Natural killer cell (primary cell): ENCODE measurements around the gene LY6G5C. TPM values are rescaled to one million over a fixed set of nuclear protein-coding genes. Genes with fewer than 3 reads are reported as not detected.

Source experiments
- ATAC-seq, 3 donors: fragments of 150-1000 bp in 2 of 3; fragments of 200-7000 bp in 1 of 3; cut with Tn5 transposase; 1 replicate in 1 of 3; 2 replicates in 2 of 3; pipeline ENCODE4 v1.10.0; 2021; ENCODE audit warnings: mild to moderate bottlenecking in 2 of 3, moderate library complexity in 2 of 3
- DNase-seq, 2 donors: peaks; one replicate each; pipeline versions ENCODE4 v3.0.0 to v3.0.0-alpha.2; 2013 to 2021; ENCODE audit warnings: mixed read lengths in 1 of 2
- H3K27ac ChIP-seq: one replicate; pipeline ENCODE4 v1.5.1; 2013; ENCODE audit warnings: mild to moderate bottlenecking, low read length
- H3K27me3 ChIP-seq: one replicate; pipeline ENCODE4 v1.6.1; 2013; ENCODE audit warnings: low read length; ENCODE audit not compliant: control insufficient read depth, insufficient read depth
- H3K36me3 ChIP-seq: one replicate; pipeline ENCODE4 v1.6.1; 2013; ENCODE audit warnings: low read length; ENCODE audit not compliant: control insufficient read depth, insufficient read depth
- H3K4me1 ChIP-seq: one replicate; pipeline ENCODE4 v1.6.1; 2013; ENCODE audit warnings: low read length; ENCODE audit not compliant: control insufficient read depth, insufficient read depth
- H3K4me3 ChIP-seq: one replicate; pipeline ENCODE4 v1.5.1; 2013; ENCODE audit warnings: low read length
- H3K9me3 ChIP-seq: one replicate; pipeline ENCODE4 v1.6.1; 2013; ENCODE audit warnings: low read length; ENCODE audit not compliant: control insufficient read depth, insufficient read depth
- H3K27ac Mint-ChIP-seq, 2 donors: one replicate each; pipeline ENCODE4 v1.8.0; 2022; ENCODE audit warnings: mild to moderate bottlenecking in 2 of 2, mixed read lengths in 2 of 2, moderate library complexity in 1 of 2
- H3K27me3 Mint-ChIP-seq, 2 donors: one replicate each; pipeline ENCODE4 v1.8.0; 2022; ENCODE audit warnings: low read depth in 2 of 2, mixed read lengths in 2 of 2
- H3K36me3 Mint-ChIP-seq: one replicate; pipeline ENCODE4 v1.8.0; 2022; ENCODE audit warnings: mixed read lengths
- H3K4me1 Mint-ChIP-seq, 2 donors: one replicate each; pipeline ENCODE4 v1.8.0; 2022; ENCODE audit warnings: mixed read lengths in 2 of 2
- H3K4me3 Mint-ChIP-seq: one replicate; pipeline ENCODE4 v1.8.0; 2022; ENCODE audit warnings: mild to moderate bottlenecking, moderate library complexity, mixed read lengths
- H3K9me3 Mint-ChIP-seq, 2 donors: one replicate each; pipeline ENCODE4 v1.8.0; 2022; ENCODE audit warnings: mixed read lengths in 2 of 2
- WGBS: methylation state at CpG from one replicate; pipeline ENCODE4 v1.1.7; 2013; ENCODE audit warnings: missing lambda C conversion rate; ENCODE audit not compliant: insufficient coverage; 5-methylcytosine and 5-hydroxymethylcytosine counted together
- intact Hi-C: fragments of 100-400 bp; cut with micrococcal nuclease; formaldehyde crosslinking; loops from one replicate; pipeline ENCODE4 v1.14.2; 2022
- total RNA-seq, 4 donors: library from RNA; stranded (reverse); fragments of 120-200 nt in 1 of 4; gene quantifications; one replicate each; pipeline versions ENCODE4 v1.2.3 to v1.2.4, GENCODE V29; 2013 to 2022
- TF ChIP-seq, protein P1 (sequence below): fragments of 200-600 bp; IDR thresholded peaks from one replicate; pipeline ENCODE4 v1.8.0; 2022; ENCODE audit warnings: antibody characterized with exemption

Gene LY6G5C
- total RNA-seq, 3 donors from 2014 or later (not counting 1 experiment from before 2014, with no cell fraction given), result 2.0 to 7.9 (median 2.7) TPM

DNA sequence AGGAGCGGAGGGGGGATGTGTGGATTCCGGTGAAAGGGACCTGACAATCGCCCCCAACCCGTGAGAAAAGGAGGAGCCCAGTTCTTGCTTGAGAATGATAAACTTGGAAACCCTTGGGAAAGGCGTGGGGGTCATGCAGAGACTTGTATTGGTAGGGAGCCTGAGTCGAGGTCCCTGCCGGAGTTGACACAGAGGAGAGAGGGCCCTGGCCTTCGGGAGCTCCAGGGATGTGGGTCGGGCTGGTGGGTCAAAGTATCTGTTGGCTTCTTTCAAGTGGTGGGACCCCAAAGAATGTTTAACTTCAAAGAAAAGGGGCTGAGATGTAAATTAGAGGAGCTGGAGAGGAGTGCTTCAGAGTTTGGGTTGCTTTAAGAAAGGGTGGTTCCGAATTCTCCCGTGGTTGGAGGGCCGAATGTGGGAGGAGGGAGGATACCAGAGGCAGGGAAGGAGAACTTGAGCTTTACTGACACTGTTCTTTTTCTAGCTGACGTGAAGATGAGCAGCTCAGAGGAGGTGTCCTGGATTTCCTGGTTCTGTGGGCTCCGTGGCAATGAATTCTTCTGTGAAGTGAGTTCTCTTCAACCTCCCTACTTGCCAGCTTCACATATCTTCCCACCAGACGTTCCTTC lies 14.4 kb downstream of the LY6G5C start:
- TF ChIP-seq, protein P1, sequence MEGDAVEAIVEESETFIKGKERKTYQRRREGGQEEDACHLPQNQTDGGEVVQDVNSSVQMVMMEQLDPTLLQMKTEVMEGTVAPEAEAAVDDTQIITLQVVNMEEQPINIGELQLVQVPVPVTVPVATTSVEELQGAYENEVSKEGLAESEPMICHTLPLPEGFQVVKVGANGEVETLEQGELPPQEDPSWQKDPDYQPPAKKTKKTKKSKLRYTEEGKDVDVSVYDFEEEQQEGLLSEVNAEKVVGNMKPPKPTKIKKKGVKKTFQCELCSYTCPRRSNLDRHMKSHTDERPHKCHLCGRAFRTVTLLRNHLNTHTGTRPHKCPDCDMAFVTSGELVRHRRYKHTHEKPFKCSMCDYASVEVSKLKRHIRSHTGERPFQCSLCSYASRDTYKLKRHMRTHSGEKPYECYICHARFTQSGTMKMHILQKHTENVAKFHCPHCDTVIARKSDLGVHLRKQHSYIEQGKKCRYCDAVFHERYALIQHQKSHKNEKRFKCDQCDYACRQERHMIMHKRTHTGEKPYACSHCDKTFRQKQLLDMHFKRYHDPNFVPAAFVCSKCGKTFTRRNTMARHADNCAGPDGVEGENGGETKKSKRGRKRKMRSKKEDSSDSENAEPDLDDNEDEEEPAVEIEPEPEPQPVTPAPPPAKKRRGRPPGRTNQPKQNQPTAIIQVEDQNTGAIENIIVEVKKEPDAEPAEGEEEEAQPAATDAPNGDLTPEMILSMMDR, result no peak
- WGBS, result 11% methylated on average over 15 of the region's 15 CpGs
- H3K27ac Mint-ChIP-seq, result peak overlapping the region; percentile 97 to 100
- peaks cover 32 to 48% of the 10 kb centered on the region in 2 donors for H3K4me1 Mint-ChIP-seq
- DNase-seq, result no peak
- peaks cover 36% of the 10 kb centered on the region for H3K4me1 ChIP-seq
- no peak for ATAC-seq
- peaks cover 56% of the 10 kb centered on the region for H3K36me3 ChIP-seq
- intact Hi-C loops, result loop anchor here (5.0 to 10.0 kb wide), 3 partner anchors 124 to 949 kb away; partner anchors contain the start of genes AGPAT1, DDX39B, MDC1 and RNF5
- H3K27ac ChIP-seq, result peak overlapping the region; percentile 78
- no peaks in the 10 kb centered on the region for H3K27me3 ChIP-seq
- no peaks in the 10 kb centered on the region for H3K27me3 Mint-ChIP-seq
- H3K4me3 Mint-ChIP-seq, result peak overlapping the region; percentile 96
- H3K36me3 Mint-ChIP-seq, result no peaks in the 10 kb centered on the region
- no peaks in the 10 kb centered on the region for H3K9me3 ChIP-seq
- no peaks in the 10 kb centered on the region for H3K9me3 Mint-ChIP-seq
- H3K4me3 ChIP-seq, result peak overlapping the region; percentile 67

DNA sequence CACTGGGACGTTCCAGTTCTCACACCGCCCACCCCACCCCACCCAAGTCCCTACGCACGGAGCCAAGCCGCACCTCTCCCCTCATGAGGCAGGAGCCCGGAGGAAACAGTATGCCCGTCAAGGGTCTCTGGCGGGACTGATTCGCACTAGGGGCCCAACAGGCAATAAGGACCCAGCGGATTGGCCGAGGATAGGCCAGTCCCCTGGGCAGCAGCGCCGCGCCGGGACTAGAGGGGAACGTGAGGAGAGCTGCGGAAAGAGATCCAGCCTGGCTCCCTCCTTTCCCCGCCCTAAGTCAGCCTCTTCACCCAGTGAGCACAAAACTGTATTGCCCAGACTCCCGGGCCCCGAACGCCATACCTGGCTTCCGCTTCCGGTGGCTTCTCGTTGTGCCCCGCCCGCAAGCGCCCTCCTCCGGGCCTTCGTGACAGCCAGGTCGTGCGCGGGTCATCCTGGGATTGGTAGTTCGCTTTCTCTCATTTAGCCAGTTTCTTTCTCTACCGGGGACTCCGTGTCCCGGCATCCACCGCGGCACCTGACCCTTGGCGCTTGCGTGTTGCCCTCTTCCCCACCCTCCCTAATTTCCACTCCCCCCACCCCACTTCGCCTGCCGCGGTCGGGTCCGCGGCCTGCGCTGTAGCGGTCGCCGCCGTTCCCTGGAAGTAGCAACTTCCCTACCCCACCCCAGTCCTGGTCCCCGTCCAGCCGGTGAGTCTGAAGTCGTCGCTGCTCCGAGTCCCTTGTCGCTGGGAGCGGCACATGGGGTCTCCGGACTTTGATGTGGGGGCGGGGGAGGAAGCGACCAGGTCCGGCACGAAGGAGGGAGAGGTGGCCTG lies 15.1 kb downstream of the LY6G5C start, which contains the start of gene CSNK2B:
Gene CSNK2B, plus strand, starts transcription at position 580 of the 836 bp plus-strand sequence. CDS start 752 bp downstream, outside the sequence.
- Mint-ChIP-seq H3K36me3 (no peaks in the 10 kb centered on the region), H3K4me1 (peaks cover 32 to 53% of the 10 kb centered on the region in 2 donors), H3K27me3 (no peaks in the 10 kb centered on the region), H3K9me3 (no peaks in the 10 kb centered on the region), H3K27ac (peak within 1 kb of the TSS; percentile 97 to 100), H3K4me3 (peak within 1 kb of the TSS; percentile 96)
- ATAC-seq (peak; percentile 88 to 97 (median 91)), DNase-seq (peak; percentile 95 to 99)
- Histone ChIP-seq H3K36me3 (peaks cover 49% of the 10 kb centered on the region), H3K9me3 (no peaks in the 10 kb centered on the region), H3K4me1 (peaks cover 43% of the 10 kb centered on the region), H3K4me3 (peak within 1 kb of the TSS; percentile 67), H3K27me3 (no peaks in the 10 kb centered on the region), H3K27ac (peak within 1 kb of the TSS; percentile 92)
- WGBS, result under 1% methylated on average over 63 of the region's 63 CpGs
- intact Hi-C loops, result loop anchor here (1.0 to 10.0 kb wide), 7 partner anchors 13 to 948 kb away; partner anchors contain the start of genes ABHD16A, AGPAT1, BAG6 and DDX39B
- TF ChIP-seq, protein P1, result no peak

DNA sequence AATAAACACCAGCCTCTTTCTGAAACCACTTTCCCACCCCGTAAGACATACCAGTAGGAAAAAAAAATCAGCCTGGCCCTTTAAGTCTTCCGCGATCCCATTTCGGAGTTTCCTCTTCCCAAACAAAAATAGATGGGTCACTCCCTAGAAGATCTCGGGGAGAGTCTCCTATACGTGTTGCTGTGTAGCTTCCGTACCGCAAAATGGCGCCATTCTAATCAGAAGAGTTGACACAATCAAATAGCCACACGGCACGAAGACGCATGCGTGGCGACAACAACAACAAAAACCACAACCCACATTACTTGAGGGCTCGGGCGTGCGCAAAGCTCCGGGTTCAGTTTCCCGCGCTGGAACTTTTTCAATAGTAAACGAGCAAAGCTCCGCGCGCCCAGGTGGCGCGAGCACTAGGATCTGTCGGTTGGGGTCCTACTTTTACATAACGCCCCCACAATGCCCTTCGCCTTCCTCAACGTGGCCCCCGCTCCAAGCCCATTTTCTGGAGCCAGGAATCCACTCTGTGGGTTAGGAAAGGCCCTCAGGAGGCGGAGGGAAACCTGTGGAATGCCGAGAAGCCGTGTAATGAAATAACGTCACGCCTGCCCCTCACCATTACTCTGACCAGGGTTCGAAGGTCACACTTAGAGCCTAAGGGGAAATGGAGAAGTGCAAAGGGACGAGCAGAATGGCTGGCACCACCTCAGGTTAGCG lies 15.9 kb downstream of the LY6G5C start, which contains the start of gene GPANK1:
Gene GPANK1, minus strand, starts transcription at position 208 of the 711 bp plus-strand sequence. CDS start 519 bp downstream, outside the sequence.
- peaks cover 49% of the 10 kb centered on the region for H3K4me1 ChIP-seq
- Mint-ChIP-seq H3K27ac (peak within 1 kb of the TSS; percentile 97 to 100), H3K4me3 (peak within 1 kb of the TSS; percentile 96), H3K27me3 (no peaks in the 10 kb centered on the region), H3K9me3 (no peaks in the 10 kb centered on the region), H3K36me3 (no peaks in the 10 kb centered on the region), H3K4me1 (peaks cover 37 to 59% of the 10 kb centered on the region in 2 donors)
- peaks cover 42% of the 10 kb centered on the region for H3K36me3 ChIP-seq
- ATAC-seq (peak; percentile 33 to 52 (median 46)), DNase-seq (peak; percentile 86 to 98)
- H3K4me3 ChIP-seq, result peak within 1 kb of the TSS; percentile 67
- no peaks in the 10 kb centered on the region for H3K27me3 ChIP-seq
- intact Hi-C loops, result loop anchor here (1.0 to 10.0 kb wide), 9 partner anchors 13 to 948 kb away; partner anchors contain the start of genes ABHD16A, AGPAT1, BAG6 and DDX39B
- no peaks in the 10 kb centered on the region for H3K9me3 ChIP-seq
- TF ChIP-seq, protein P1, result no peak
- under 1% methylated on average over 39 of the region's 39 CpGs for WGBS
- H3K27ac ChIP-seq, result peak within 1 kb of the TSS; percentile 92
